H1 (cell line): ENCODE measurements around the gene MAP3K10. TPM values are rescaled to one million over a fixed set of nuclear protein-coding genes. Genes with fewer than 3 reads are reported as not detected.

ENCODE experiments used
- CTCF ChIA-PET: fragments of 300-600 bp; sonication (Branson Sonifier 250); formaldehyde crosslinking; loops from one replicate; lab custom pipeline; 2021; ENCODE audit not compliant: partially characterized antibody; lab: Charles Lee
- POLR2A ChIA-PET: fragments of 300-600 bp; sonication (Branson Sonifier 250); formaldehyde crosslinking; loops from one replicate; lab custom pipeline; 2021; ENCODE audit warnings: inconsistent platforms; ENCODE audit not compliant: partially characterized antibody; lab: Charles Lee
- DNase-seq, 2 experiments: peaks; one replicate each; pipeline versions ENCODE4 v3.0.0 to v3.0.0-alpha.2; 2010 to 2022; ENCODE audit warnings: low spot score in 2 of 2, low read depth in 1 of 2, mixed read lengths in 1 of 2
- FAIRE-seq: peaks from 2 replicates; lab custom pipeline; 2011; peaks lifted over from hg19 to GRCh38; lab: Jason Lieb, UNC
- H2AFZ ChIP-seq: 2 replicates; pipeline ENCODE4 v1.8.1; 2012; ENCODE audit warnings: low read length, inconsistent platforms
- H2AK5ac ChIP-seq: 2 replicates; pipeline ENCODE4 v1.6.1; 2013; ENCODE audit warnings: low read depth, low read length
- H2BK120ac ChIP-seq: replicated peaks from 2 replicates; pipeline ENCODE3; 2013; ENCODE audit warnings: low read depth, low read length, inconsistent platforms
- H2BK12ac ChIP-seq: 2 replicates; pipeline ENCODE4 v1.6.1; 2013; ENCODE audit warnings: low read depth, low read length
- H2BK15ac ChIP-seq: 2 replicates; pipeline ENCODE4 v1.6.1; 2013; ENCODE audit warnings: low read length
- H2BK20ac ChIP-seq: 2 replicates; pipeline ENCODE4 v1.6.1; 2013; ENCODE audit warnings: low read length
- H2BK5ac ChIP-seq: 2 replicates; pipeline ENCODE4 v1.6.1; 2013; ENCODE audit warnings: low read depth, low read length
- H3K14ac ChIP-seq: 2 replicates; pipeline ENCODE4 v1.6.1; 2013; ENCODE audit warnings: inconsistent platforms; ENCODE audit not compliant: insufficient read length
- H3K18ac ChIP-seq: 2 replicates; pipeline ENCODE4 v1.6.1; 2013; ENCODE audit warnings: low read length; ENCODE audit errors: extremely low read depth
- H3K23ac ChIP-seq: 2 replicates; pipeline ENCODE4 v1.6.1; 2013; ENCODE audit warnings: inconsistent platforms; ENCODE audit not compliant: insufficient read length
- H3K23me2 ChIP-seq: 2 replicates; pipeline ENCODE4 v1.6.1; 2013; ENCODE audit warnings: low read depth, low read length
- H3K27ac ChIP-seq: 2 replicates; pipeline ENCODE4 v1.6.1; 2011; ENCODE audit warnings: low read depth, low read length, inconsistent platforms
- H3K27me3 ChIP-seq, 4 experiments: replicated peaks in 1 of 4; 1 replicate in 1 of 4; 2 replicates in 3 of 4; pipeline versions ENCODE4 v1.6.1 to v1.8.1; 2011 to 2013; ENCODE audit warnings: low read length in 3 of 4, mild to moderate bottlenecking in 3 of 4, inconsistent platforms in 2 of 4, mixed read lengths in 2 of 4, moderate library complexity in 1 of 4; ENCODE audit not compliant: control insufficient read depth in 3 of 4, insufficient read depth in 3 of 4; ENCODE audit errors: extremely low read depth in 1 of 4
- H3K36me3 ChIP-seq, 4 experiments: 2 replicates each; pipeline versions ENCODE4 v1.6.1 to v1.8.1; 2011 to 2013; ENCODE audit warnings: mild to moderate bottlenecking in 4 of 4, low read length in 3 of 4, moderate library complexity in 2 of 4, control low read depth in 1 of 4, inconsistent platforms in 1 of 4; ENCODE audit not compliant: insufficient read depth in 4 of 4, control insufficient read depth in 2 of 4
- H3K4ac ChIP-seq: replicated peaks from 2 replicates; pipeline ENCODE3; 2013; ENCODE audit warnings: low read length, low read depth, mixed read lengths, inconsistent platforms; ENCODE audit not compliant: insufficient read length
- H3K4me1 ChIP-seq, 4 experiments: replicated peaks in 1 of 4; 1 replicate in 1 of 4; 2 replicates in 3 of 4; pipeline versions ENCODE4 v1.6.1 to v1.8.1; 2011 to 2013; ENCODE audit warnings: low read length in 3 of 4, inconsistent platforms in 2 of 4, mixed read lengths in 1 of 4; ENCODE audit not compliant: insufficient read depth in 4 of 4, control insufficient read depth in 3 of 4
- H3K4me2 ChIP-seq, 2 experiments: 2 replicates each; pipeline versions ENCODE4 v1.6.1 to v1.8.1; 2011 to 2013; ENCODE audit warnings: low read depth in 2 of 2, low read length in 2 of 2, control low read depth in 1 of 2, inconsistent platforms in 1 of 2, mild to moderate bottlenecking in 1 of 2; ENCODE audit not compliant: insufficient read depth in 1 of 2
- H3K4me3 ChIP-seq, 4 experiments: fragments of 200-600, 300-600 bp in 1 of 4; sonication (generic), shearing (Covaris generic), sonication (Bioruptor Twin) in 1 of 4; 2 replicates each; pipeline versions ENCODE4 v1.5.1 to v1.8.1; 2011 to 2016; ENCODE audit warnings: low read length in 4 of 4, low read depth in 3 of 4, control low read depth in 2 of 4, inconsistent platforms in 2 of 4, mild to moderate bottlenecking in 2 of 4, mixed read lengths in 1 of 4, moderate library complexity in 1 of 4; ENCODE audit not compliant: insufficient read depth in 2 of 4; ENCODE audit errors: extremely low read depth in 1 of 4
- H3K56ac ChIP-seq: replicated peaks from 2 replicates; pipeline ENCODE3; 2013; ENCODE audit warnings: low read depth, mild to moderate bottlenecking, mixed read lengths, low read length, inconsistent platforms; ENCODE audit not compliant: insufficient read length
- H3K79me1 ChIP-seq: 2 replicates; pipeline ENCODE4 v1.6.1; 2013; ENCODE audit warnings: low read depth, low read length, control low read depth
- H3K79me2 ChIP-seq, 2 experiments: 2 replicates each; pipeline versions ENCODE4 v1.6.1 to v1.8.1; 2012 to 2013; ENCODE audit warnings: low read length in 2 of 2, mild to moderate bottlenecking in 2 of 2, inconsistent platforms in 1 of 2; ENCODE audit not compliant: insufficient read depth in 2 of 2, control insufficient read depth in 1 of 2
- H3K9ac ChIP-seq, 4 experiments: replicated peaks in 1 of 4; 1 replicate in 1 of 4; 2 replicates in 3 of 4; pipeline versions ENCODE4 v1.6.1 to v1.8.1; 2011 to 2013; ENCODE audit warnings: low read depth in 3 of 4, low read length in 3 of 4, control low read depth in 2 of 4, mild to moderate bottlenecking in 2 of 4, moderate library complexity in 2 of 4, inconsistent platforms in 1 of 4; ENCODE audit errors: extremely low read depth in 1 of 4
- H3K9me3 ChIP-seq, 2 experiments: 2 replicates each; pipeline versions ENCODE4 v1.6.1 to v1.8.1; 2012 to 2013; ENCODE audit warnings: mild to moderate bottlenecking in 2 of 2, moderate library complexity in 2 of 2, control low read depth in 1 of 2, inconsistent platforms in 1 of 2, low read depth in 1 of 2, low read length in 1 of 2, mixed read lengths in 1 of 2; ENCODE audit not compliant: insufficient read depth in 2 of 2
- H4K20me1 ChIP-seq, 2 experiments: replicated peaks in 1 of 2; 2 replicates each; pipeline versions ENCODE3 to v1.8.1; 2011 to 2013; ENCODE audit warnings: inconsistent platforms in 2 of 2, low read length in 2 of 2, mild to moderate bottlenecking in 1 of 2; ENCODE audit not compliant: insufficient read depth in 2 of 2, control insufficient read depth in 1 of 2
- H4K5ac ChIP-seq: 2 replicates; pipeline ENCODE4 v1.6.1; 2013; ENCODE audit warnings: low read length, low read depth, mixed read lengths, inconsistent platforms; ENCODE audit not compliant: insufficient read length
- H4K8ac ChIP-seq: 2 replicates; pipeline ENCODE4 v1.8.0; 2013; ENCODE audit warnings: mild to moderate bottlenecking, moderate library complexity, low read length, inconsistent platforms; ENCODE audit not compliant: insufficient read depth; ENCODE audit errors: extremely low read depth
- H4K91ac ChIP-seq: replicated peaks from 2 replicates; pipeline ENCODE3; 2013; ENCODE audit warnings: low read length, mixed read lengths, inconsistent platforms; ENCODE audit not compliant: insufficient read length
- EZH2 ChIP-seq: fragments of 200-600 bp; sonication (generic); IDR thresholded peaks from 2 replicates; pipeline ENCODE4 v1.7.1; 2012; ENCODE audit warnings: low read depth, mild to moderate bottlenecking, moderate library complexity, low read length, inconsistent platforms; ENCODE audit not compliant: severe bottlenecking
- MAFK ChIP-seq: IDR thresholded peaks from 2 replicates; pipeline ENCODE4 v1.6.1; 2012; ENCODE audit warnings: low read depth, mild to moderate bottlenecking, improper control_type of control experiment, low read length
- WGBS, 2 experiments: shearing (Covaris generic) in 1 of 2; methylation state at CpG; one replicate each; pipeline versions ENCODE4 v1.1.6 to v1.1.7; 2013 to 2015; ENCODE audit warnings: low lambda C conversion rate in 2 of 2, mixed read lengths in 2 of 2, inconsistent platforms in 1 of 2, low coverage in 1 of 2, missing lambda C conversion rate in 1 of 2; ENCODE audit not compliant: insufficient replicate concordance in 2 of 2, insufficient coverage in 1 of 2, insufficient read length in 1 of 2; ENCODE audit errors: extremely low coverage in 1 of 2, missing lambda C conversion rate in 1 of 2; 5-methylcytosine and 5-hydroxymethylcytosine counted together
- polyA plus RNA-seq, 7 experiments: library from polyadenylated mRNA; depleted of rRNA in 3 of 7; stranded (reverse) in 5 of 7; unstranded in 2 of 7; fragments of >200 nt in 5 of 7; fragments of 200-250 nt in 2 of 7; gene quantifications; 1 replicate in 5 of 7; 2 replicates in 1 of 7; 4 replicates in 1 of 7; pipeline versions ENCODE4 v1.2.1 to v1.2.3, GENCODE V29; 2011 to 2013; ENCODE audit warnings: missing spikeins in 2 of 7, mixed read lengths in 2 of 7
- total RNA-seq: library from RNA; stranded (reverse); fragmentation: NEBNext Ultra II Directional; extraction: Animal tissue kit (Norgen Biotek cat#: 25700); gene quantifications from 2 replicates; pipeline ENCODE4 v1.2.1, GENCODE V29; 2021

Gene MAP3K10
- total and polyA plus RNA-seq, 2 of the 8 experiments (the other 6 are each of a cell fraction or from before 2014, with no cell fraction given): 4.9 to 15.9 TPM

GRCh38 chr19:40216013-40216776 is 25.0 kb downstream of the MAP3K10 start:
- ChIA-PET POLR2A (interaction anchor here (0.9 to 1.8 kb wide), 4 partner anchors 9 to 125 kb away, joined by 3 read pairs; partner anchors contain the start of gene ZNF780A), CTCF (interaction anchor here (0.9 to 3.3 kb wide), 11 partner anchors 10 to 140 kb away, joined by 3 to 18 read pairs (median 8); partner anchors contain the start of genes CCNP and MAP3K10)
- Histone ChIP-seq H4K91ac (no peak overlapping the region), H2BK120ac (no peak overlapping the region), H3K27me3 (peaks cover 3 to 21% (median 16%) of the 10 kb centered on the region in 4 experiments), H3K27ac (no peak overlapping the region), H3K4ac (no peak overlapping the region), H3K9ac (no peak overlapping the region), H2AK5ac (no peak overlapping the region), H2BK12ac (peak overlapping the region; percentile 62; the same call in 1 of the 2 replicates), H3K23me2 (peaks cover 7% of the 10 kb centered on the region; the same call in 1 of the 2 replicates), H2BK15ac (peak overlapping the region; percentile 46; the same call in 1 of the 2 replicates), H3K23ac (no peak overlapping the region), H2BK20ac (peak overlapping the region; percentile 72; the same call in 1 of the 2 replicates), H3K79me2 (no peaks in the 10 kb centered on the region), H2BK5ac (no peak overlapping the region), H4K20me1 (peaks cover 3 to 4% of the 10 kb centered on the region in 2 experiments), H3K4me1 (peaks cover 0 to 10% (median 5%) of the 10 kb centered on the region in 4 experiments; a peak in 5 of 7 replicates), H4K8ac (no peak overlapping the region), H3K4me3 (peak overlapping the region in 2 of 4 experiments; percentile 3 to 49; a peak in 4 of 8 replicates), H3K79me1 (no peaks in the 10 kb centered on the region), H3K56ac (no peak overlapping the region), H3K14ac (no peak overlapping the region), H3K36me3 (no peaks in the 10 kb centered on the region), H3K4me2 (peak overlapping the region; percentile 67 to 70), H2AFZ (no peak overlapping the region), H4K5ac (no peak overlapping the region), H3K9me3 (no peaks in the 10 kb centered on the region), H3K18ac (no peak overlapping the region)
- FAIRE-seq (no peak), DNase-seq (no peak)
- WGBS, 2 experiments: 74% methylated on average over 23 of the region's 23 CpGs; no CpG with 5 or more reads in 1 of the 2 experiments
- TF ChIP-seq EZH2 (no peak), MAFK (peak; percentile 48; the same call in 1 of the 2 replicates)
